ENCODE measurements around the gene RNF213. TPM values are rescaled to one million over a fixed set of nuclear protein-coding genes. Genes with fewer than 3 reads are reported as not detected.

The RNF213 gene
- total and polyA plus RNA-seq, 2 of the 8 experiments (the other 6 are each of a cell fraction or from before 2014, with no cell fraction given), result 33.8 to 62.8 TPM

DNA sequence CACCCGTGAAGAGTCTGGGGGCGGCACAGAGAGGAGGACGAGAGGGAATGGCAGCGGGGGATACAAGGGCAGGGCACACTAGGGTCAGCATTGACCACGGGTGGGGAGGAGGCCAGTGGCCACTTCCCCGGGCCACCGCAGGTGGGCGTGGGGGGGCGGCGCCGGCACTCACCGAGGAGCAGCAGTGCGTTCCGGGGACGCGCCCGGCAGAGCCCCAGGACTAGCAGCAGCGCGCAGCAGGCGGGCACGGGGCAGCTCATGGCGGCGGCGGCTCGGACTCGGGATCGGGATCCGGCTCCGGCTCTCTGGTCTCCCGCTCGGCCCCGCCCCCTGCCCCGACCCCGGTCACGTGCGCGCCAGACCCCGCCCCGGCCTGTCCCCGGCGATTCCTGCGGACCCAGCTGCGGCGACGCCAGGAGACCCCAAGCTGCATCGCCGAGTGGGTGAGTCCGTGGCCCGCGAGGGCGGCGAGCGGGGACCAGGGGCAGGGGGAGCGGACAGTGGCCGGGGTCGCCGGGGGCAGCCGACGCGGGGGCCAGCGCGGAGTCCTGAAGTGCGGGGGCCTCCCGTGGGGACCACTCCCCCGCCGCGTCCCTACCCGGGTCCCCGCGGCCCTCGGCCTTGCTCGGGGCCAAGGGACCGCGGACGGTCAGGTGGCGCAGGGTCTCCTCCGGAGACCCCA is 40.5 kb upstream of the RNF213 start, which contains the start of the genes SGSH and SLC26A11:
Gene SGSH (minus strand): TSS at position 280 of the 682 bp plus-strand sequence. CDS start 20 bp downstream, at position 260.
Gene SLC26A11 (plus strand): TSS at position 374 of the 682 bp plus-strand sequence. CDS start 1,134 bp downstream, outside the sequence.
- Histone ChIP-seq H4K8ac (ENCODE audit: extremely low read depth, insufficient read depth, low read length) (peak within 1 kb of the TSS; percentile 82), H2BK12ac (ENCODE audit: low read depth, low read length) (no peak within 1 kb of the TSS), H2BK120ac (replicated peaks; ENCODE audit: low read depth, low read length) (peak within 1 kb of the TSS; percentile 49), H3K18ac (ENCODE audit: extremely low read depth, low read length) (peak within 1 kb of the TSS; percentile 10), H3K23me2 (ENCODE audit: low read depth, low read length) (peaks cover 10% of the 10 kb centered on the region; the same call in 1 of the 2 replicates), H2AFZ (ENCODE audit: low read length) (peak within 1 kb of the TSS; percentile 77; the same call in 1 of the 2 replicates), H3K23ac (ENCODE audit: insufficient read length) (no peak within 1 kb of the TSS), H3K56ac (replicated peaks; ENCODE audit: insufficient read length, low read depth, low read length) (peak within 1 kb of the TSS; percentile 10), H3K4ac (replicated peaks; ENCODE audit: insufficient read length, low read depth, low read length) (peak within 1 kb of the TSS; percentile 82), H3K4me2 (ENCODE audit: insufficient read depth in 1 of 2, low read depth in 2 of 2, low read length in 2 of 2) (peak within 1 kb of the TSS; percentile 70 to 100), H2BK15ac (ENCODE audit: low read length) (no peak within 1 kb of the TSS), H3K9me3 (ENCODE audit: insufficient read depth in 2 of 2, low read depth in 1 of 2, low read length in 1 of 2) (no peaks in the 10 kb centered on the region), H4K5ac (ENCODE audit: insufficient read length, low read depth, low read length) (peak within 1 kb of the TSS; percentile 44), H2AK5ac (ENCODE audit: low read depth, low read length) (no peak within 1 kb of the TSS), H2BK20ac (ENCODE audit: low read length) (no peak within 1 kb of the TSS), H4K20me1 (replicated peaks in 1 of 2; ENCODE audit: control insufficient read depth in 1 of 2, insufficient read depth in 2 of 2, low read length in 2 of 2) (peaks cover 2 to 15% of the 10 kb centered on the region in 2 experiments), H3K4me1 (replicated peaks in 1 of 4; ENCODE audit: control insufficient read depth in 3 of 4, insufficient read depth in 4 of 4, low read length in 3 of 4) (peaks cover 0 to 15% (median 8%) of the 10 kb centered on the region in 4 experiments; a peak in 6 of 7 replicates), H2BK5ac (ENCODE audit: low read depth, low read length) (no peak within 1 kb of the TSS; the same call in 1 of the 2 replicates), H3K9ac (replicated peaks in 1 of 4; ENCODE audit: extremely low read depth in 1 of 4, low read depth in 3 of 4, low read length in 3 of 4) (peak within 1 kb of the TSS; percentile 48 to 68 (median 64); a peak in 6 of 7 replicates), H3K14ac (ENCODE audit: insufficient read length) (no peak within 1 kb of the TSS), H3K79me2 (ENCODE audit: control insufficient read depth in 1 of 2, insufficient read depth in 2 of 2, low read length in 2 of 2) (no peaks in the 10 kb centered on the region), H3K4me3 (ENCODE audit: extremely low read depth in 1 of 4, insufficient read depth in 2 of 4, low read depth in 3 of 4, low read length in 4 of 4) (peak within 1 kb of the TSS; percentile 64 to 97 (median 76)), H3K79me1 (ENCODE audit: low read depth, low read length) (peaks cover 8% of the 10 kb centered on the region), H3K27me3 (replicated peaks in 1 of 4; ENCODE audit: control insufficient read depth in 3 of 4, extremely low read depth in 1 of 4, insufficient read depth in 3 of 4, low read length in 3 of 4) (no peaks in the 10 kb centered on the region; a peak in 1 of 7 replicates), H4K91ac (replicated peaks; ENCODE audit: insufficient read length, low read length) (peak within 1 kb of the TSS; percentile 88), H3K27ac (ENCODE audit: low read depth, low read length) (0 out of 2 replicates have a peak within 1 kb of the TSS, but pooled peaks have one; percentile 18), H3K36me3 (ENCODE audit: control insufficient read depth in 2 of 4, insufficient read depth in 4 of 4, low read length in 3 of 4) (peaks cover 0 to 4% (median 0%) of the 10 kb centered on the region in 4 experiments; a peak in 2 of 8 replicates)
- 2% methylated on average over 33 of the region's 77 CpGs; no CpG with 5 or more reads in 1 of the 2 experiments for WGBS, 2 experiments (ENCODE audit: extremely low coverage in 1 of 2, insufficient coverage in 1 of 2, insufficient read length in 1 of 2, insufficient replicate concordance in 2 of 2, low coverage in 1 of 2, low lambda C conversion rate in 2 of 2, missing lambda C conversion rate in 1 of 2)
- no peak for FAIRE-seq
- peak in 1 of 2 experiments; percentile 92 for DNase-seq (ENCODE audit: low read depth in 1 of 2, low spot score in 2 of 2)
- POLR2A ChIA-PET (ENCODE audit: partially characterized antibody), result interaction anchor here (0.9 to 1.4 kb wide), 3 partner anchors 8 to 74 kb away, joined by 3 read pairs; no protein-coding TSS in a partner anchor
- CTCF ChIA-PET (ENCODE audit: partially characterized antibody), result interaction anchor here (1.1 kb wide), 2 partner anchors 9 to 17 kb away, joined by 4 to 6 read pairs; no protein-coding TSS in a partner anchor

Measured in H1 (cell line).